Fibroblast of gingiva (primary cell): ENCODE measurements around the gene MKX.
"Not testable (repeated sequence)": the region's sequence is repeated elsewhere in the genome, so short reads cannot be mapped to it uniquely, and the experiment has no call there.

ENCODE experiments used
- DNase-seq: peaks from one replicate; pipeline ENCODE4 v3.0.0-alpha.2; 2011; ENCODE audit warnings: low read depth

MKX gene

GRCh38 chr10:27692663-27693062, 53.0 kb downstream of the MKX start:
- no peak for DNase-seq

- no peak for DNase-seq
Observed at GRCh38 chr10:27688991-27689390, 56.6 kb downstream of the MKX start.

GRCh38 chr10:27688276-27688675, 57.3 kb downstream of the MKX start:
- DNase-seq, result no peak

DNA sequence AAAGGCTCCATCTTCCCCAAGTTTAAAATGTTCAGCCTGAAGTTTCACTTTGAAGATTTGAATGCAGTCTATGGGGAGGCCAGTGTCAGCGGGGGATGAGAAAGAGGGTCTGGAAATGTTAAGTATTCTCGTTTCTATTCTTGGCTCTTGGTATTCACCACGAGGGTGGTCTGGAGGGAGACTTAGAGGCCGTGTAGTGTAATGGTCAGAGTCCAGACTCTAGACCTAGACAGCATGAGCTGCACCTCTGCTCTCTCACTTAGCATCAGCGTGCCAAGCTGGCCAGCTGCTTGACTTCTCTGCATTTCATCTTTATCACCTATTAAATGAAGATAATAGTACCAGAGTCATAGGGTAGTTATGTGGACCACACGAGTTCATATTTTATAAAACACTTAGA, 57.9 kb downstream of the MKX start:
- no peak for DNase-seq

DNA sequence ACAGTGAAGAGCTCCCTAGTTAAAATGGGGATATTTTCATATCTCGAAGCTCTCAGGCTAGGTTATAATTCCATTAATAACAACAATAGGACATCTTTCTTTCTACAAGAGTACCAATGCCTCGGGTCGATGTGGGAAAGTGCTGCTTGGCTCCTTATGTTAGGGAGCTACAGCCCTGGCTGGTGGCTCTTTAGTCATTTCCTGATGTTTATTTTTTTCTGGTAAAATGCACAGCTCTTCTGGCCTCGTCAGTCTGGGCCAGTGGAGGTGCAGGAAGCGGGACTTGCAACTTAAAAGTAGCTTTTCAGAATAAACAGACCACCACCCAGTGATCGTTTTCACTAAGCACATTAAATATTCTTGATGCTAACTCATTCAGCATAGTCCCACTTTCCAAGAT, 58.3 kb downstream of the MKX start:
- no peak for DNase-seq

DNA sequence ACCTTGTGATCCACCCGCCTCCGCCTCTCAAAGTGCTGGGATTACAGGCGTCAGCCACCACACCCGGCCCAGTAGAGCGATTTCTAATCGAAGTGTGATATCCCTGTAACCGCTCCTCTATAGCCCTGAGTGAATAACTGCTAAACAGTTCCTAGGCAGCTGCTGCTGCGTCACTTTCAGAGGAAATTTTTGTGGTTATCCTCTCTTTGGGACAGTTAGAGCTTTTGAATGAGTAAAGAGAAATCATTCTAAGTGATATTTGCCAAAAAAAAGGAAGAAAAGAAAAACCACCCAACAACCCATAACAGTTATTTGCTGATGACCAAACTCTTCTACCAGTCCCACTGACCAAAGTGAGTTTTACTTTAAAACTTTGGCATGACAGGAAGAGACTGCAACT, 59.9 kb downstream of the MKX start:
- no peak for DNase-seq

DNA sequence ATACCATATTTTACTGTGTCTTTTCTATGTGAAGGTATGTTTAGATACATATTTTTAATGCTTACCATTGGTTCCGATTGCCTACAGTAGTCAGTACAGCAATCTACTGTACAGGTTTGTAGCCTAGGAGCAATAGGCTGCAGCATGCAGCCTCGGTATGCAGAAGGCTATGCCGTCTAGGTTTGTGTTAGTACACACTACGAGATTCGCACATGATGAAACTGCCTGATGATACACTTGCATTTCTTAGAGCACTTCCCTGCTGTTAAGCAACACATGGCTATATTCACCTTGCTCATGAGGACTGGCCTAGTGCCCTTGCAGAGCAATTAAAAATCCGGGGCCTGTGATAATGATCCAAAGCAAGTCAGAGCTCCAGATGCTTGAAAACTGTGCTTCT, 62.4 kb downstream of the MKX start:
- DNase-seq, result no peak

DNA sequence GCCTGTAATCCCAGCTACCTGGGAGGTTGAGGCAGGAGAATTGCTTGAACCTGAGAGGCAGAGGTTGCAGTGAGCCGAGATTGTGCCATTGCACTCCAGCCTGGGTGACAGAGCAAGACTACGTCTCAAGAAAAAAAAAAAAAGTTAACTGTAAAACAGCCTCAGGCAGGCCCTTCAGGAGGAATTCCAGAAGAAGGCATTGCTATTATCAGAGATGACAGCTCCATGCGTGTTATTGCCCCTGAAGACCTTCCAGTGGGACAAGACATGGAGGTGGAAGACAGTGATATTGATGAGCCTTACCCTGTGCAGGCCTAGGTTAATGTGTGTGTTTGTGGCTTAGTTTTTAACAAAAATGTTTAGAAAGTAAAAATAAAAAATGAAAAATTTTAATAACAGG, 63.8 kb downstream of the MKX start:
- DNase-seq, result not testable (repeated sequence)

DNA sequence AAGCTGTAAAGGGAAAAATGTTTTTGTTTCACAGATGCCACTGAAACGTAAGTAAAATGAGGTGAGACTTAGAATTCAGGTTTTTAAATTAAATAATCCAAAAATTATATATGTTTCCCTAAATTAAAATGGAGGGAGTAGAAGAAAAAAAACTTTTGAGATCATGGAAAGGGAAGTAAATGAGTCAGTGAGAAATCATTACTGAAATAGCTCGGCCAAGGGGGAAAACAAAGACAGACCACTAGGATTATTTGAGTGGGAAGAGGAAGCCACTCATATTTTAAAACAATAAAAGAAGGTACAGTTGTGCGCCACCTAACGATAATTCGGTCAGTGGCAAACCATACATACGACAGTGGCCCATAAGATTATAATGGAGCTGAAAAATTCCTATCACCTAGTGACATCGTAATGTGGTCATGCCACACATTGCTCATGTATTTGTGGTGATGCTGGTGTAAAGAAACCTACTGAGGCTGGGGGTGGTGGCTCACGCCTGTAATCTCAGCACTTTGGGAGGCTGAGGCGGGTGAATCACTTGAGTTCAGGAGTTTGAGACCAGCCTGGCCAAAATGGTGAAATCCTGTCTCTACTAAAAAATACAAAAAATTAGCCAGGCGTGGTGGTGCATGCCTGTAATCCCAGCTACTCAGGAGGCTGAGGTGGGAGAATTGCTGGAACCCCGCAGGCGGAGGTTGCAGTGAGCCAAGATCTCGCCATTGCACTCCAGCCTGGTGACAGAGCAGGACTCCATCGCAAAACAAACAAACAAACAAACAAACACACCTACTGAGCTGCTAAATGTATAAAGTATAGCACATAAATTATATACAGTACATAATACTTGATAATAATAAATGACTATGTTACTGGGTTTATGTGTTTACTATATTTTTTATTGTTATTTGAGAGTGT, 64.7 kb downstream of the MKX start:
- no peak for DNase-seq

- peak; percentile 71 for DNase-seq
Observed at GRCh38 chr10:27680006-27680557, 65.5 kb downstream of the MKX start.

DNA sequence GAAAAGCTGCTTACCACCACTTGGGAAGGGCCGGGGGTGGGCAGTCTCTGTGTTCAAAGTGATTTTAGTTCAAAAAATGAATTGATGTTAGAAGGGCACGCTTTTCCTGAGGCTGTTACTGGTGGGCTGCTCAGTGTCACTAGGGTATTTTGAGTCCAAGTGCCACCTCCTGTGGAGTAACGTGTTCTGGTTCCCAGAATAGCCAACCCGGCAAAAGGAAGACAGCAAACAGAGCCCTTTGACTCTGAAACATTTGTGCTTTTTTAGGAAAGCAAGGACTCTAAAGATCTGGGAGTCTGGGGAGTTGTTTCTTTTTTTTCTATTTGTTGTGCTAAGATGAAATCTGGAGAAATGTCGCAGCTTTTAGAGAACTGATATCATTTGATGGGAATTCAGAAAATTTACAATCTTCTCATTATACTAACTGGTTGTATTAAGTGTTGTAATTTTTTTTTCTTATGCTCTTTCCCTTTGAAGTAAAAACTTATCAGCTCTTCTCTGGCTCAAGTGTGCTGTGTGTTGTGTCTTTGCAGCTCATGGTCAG, 66.2 kb downstream of the MKX start:
- DNase-seq, result no peak

DNA sequence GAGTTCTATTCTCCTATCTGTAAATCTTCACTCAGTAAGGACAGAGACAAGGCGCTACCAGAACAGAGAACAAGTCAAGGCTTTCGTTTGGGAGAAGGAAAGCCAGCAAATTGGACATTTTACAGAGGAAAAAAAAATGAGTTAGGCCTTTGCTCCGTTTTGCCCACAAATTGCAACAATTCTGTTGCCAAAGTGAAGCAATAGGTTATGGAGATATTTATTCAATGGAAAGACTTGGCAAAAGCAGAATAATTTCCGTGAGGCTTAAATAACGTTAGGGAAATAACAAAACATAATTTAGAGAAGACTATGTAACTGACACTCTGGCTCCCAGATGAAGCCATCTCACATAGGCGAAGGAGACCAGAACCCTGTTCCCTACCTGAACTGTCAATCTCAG, 67.5 kb downstream of the MKX start:
- peak; percentile 80 for DNase-seq

DNA sequence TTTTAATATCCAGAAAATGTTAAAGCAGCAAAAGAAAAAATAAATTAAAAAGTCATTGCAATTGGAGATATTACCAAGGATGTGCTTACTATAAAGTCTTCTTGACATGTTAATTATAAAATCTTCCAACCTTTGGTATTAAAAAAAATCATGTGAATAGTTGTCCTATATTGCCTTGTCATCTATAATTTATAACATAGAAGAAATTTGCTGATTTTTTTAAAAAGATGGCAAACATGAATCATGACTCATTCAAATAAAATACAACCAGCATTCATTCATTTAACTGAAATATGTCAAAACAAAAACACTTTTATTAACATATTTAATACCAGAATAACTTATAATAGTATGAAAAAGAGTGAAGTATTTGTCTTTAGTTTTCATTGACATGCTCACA, 72.6 kb downstream of the MKX start:
- DNase-seq, result no peak

DNA sequence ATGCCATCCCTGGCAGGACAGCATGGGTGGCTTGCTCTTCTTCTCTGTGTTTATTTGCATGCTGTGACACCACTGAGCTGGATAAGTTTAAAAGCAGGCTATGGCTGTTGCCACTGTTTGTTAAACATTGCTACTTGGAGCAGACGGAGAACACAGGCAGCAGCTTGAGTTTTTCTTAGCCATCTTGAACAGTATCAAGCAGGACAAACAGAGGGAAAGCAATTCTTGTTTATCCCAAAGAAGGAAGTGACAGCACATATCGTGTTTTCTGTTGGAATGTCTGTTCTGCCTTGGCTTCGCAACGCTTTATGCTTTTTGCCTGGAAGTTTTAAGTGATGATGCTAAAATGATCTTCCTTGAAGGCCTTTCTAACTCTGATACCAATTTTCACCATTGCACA, 73.8 kb downstream of the MKX start:
- DNase-seq, result no peak

DNA sequence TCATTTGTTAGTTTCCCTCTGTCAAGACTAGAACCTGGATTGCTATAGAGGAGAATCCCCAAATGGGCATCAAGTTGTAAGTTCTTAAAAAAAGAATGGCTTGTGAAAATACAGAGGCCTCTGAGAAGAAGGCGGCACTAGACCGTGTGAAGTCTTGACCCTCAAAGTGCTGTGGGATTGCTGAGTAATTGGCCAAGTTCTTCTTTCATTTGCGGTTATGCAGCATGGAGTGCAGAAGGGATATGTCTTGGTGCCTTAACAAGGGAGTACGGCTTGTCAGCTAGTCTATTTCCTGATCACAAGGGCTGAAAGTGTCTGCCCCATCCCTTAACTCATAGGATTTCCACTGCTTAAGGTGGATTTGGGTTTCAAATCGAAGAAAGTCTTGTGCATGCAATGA, 81.2 kb downstream of the MKX start:
- DNase-seq, result no peak

DNA sequence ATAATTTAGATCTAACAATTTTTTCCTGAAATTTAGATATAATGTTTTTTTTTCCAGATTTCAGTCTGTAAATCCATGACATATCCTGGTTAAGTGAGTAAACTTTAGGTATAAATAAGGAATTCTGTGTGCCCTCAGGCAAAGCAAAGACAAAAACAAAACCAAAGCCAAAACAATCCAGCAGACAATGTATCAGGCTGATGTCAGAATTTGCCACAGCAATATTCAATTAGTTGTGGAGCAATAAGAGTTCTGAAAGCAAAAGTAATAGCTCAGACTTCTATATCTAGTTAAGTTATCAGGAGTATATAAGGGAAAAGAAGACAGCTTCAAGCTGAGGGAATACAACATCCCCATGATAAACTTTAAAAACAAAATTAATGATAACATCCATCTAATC, 82.0 kb downstream of the MKX start:
- no peak for DNase-seq

DNA sequence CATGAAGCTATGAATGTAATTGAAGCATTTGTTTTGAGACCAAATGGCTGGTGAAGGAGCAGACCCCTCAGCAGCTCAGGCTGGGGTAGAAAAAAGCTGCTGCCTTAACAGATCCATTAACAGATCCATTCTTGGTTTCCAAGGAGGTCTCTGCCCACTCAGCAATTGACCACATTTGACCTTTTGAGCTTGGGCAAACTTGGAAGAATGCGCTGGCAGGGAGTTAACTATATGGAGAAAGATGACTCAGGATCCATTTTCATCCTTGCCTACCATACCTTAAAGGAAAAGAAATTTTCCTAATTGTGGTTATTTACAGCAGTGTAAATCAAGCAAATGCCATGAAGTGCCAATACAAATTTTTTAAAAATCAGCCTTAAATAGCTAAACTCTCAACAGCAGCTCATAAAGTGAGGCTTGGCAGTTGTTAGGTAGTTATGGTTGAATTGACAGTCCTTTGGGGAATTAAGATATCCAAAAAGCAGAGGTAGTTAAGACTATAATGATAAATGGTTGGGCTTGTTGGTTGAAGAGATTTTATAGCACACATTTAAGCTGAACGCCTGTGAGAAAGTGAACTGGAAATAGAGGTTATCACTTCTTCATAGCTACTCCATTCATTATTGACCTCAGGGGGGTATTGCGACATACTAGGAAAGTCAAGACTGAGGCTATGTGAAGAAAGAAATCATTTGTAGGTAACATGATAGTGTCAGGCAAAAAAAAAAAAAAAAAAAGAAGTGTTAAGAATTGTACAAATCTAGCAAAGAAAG, 83.9 kb downstream of the MKX start:
- peak; percentile 33 for DNase-seq

DNA sequence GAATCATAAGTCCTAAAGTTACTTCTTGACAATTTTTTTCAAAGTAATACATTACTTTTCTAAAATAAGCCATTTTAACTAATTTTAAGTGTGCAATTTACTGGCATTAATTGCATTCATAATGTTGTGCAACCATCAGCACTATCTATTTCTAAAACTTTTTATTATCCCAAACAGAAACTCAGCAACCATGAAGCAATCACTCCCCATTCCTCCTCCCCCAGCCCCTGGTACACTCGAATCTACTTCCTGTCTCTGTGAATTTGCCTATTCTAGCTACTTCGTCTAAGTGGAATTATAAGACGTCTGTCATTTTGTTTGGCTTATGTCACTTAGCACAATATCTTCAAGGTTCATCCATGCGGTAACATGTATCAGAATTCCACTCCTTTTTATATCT, 84.9 kb downstream of the MKX start:
- peak; percentile 54 for DNase-seq

DNA sequence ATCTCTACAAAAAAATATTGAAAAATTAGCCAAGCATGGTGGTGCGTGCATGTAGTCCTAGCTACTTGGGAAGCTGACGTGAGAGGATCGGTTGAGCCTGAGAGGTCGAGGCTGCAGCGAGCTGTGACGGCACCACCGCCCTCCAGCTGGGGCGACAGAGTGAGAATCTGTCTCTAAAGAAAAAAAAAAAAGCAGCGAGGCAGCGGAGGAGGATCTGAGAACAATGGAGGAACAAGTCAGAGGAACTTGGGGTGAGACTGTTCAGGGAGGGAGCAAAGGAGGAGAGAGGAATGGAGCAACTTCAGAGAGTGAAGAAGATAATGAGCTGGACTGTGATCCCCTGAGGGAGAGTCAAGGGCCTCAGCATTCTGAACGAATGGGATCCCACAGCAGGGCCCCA, 85.4 kb downstream of the MKX start:
- DNase-seq, result no peak

DNA sequence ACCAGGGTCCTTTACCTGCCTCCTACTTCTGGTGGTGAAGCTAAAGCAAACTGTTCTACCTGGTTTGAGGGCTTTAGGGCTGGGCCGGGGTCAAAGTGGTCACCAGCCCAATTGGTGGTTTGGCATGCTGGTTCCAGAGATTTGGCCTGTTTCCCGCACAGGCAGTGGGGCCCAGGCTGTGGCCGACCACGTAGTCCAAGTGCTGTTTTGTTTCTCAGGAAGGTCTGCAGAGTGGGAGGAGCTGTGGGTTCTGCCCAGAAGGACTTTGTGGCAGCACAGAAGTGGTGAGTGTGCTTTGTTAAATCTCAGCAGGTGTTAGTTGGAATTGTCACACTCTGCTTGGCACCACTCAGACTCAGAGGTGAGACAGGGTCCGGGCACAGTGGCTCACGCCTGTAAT, 85.8 kb downstream of the MKX start:
- DNase-seq, result no peak

GRCh38 chr10:27658788-27659187, 86.8 kb downstream of the MKX start:
- DNase-seq, result peak; percentile 43

DNA sequence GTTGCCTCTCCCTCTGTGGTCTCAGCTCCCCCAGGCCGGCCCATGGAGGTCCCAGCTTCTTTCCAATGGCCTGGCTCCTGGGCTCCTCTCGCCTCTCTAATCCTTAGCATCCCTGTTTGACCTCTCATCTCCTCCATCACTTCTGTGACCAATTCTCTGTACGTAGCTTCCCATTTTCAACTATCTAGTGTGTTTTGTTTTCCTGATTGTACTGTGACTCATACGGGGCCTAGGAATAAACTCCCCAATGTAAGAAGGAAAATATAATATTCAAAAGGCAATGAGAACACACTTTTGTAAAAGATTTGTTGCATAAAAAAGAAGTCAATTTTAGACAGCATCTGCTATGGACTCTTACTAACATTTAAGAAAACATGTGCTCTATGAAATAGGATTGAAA, 90.3 kb downstream of the MKX start:
- DNase-seq, result no peak

- DNase-seq, result no peak
Observed at GRCh38 chr10:27654284-27654683, 91.3 kb downstream of the MKX start.
